Memory B cell (primary cell): Measurements from ENCODE around the gene CRYBG3.

Experiments used
- ATAC-seq: fragments of 150-1000 bp; cut with Tn5 transposase; 2 replicates; pipeline ENCODE4 v1.10.0; 2021; ENCODE audit warnings: low read depth, mild to moderate bottlenecking, moderate library complexity
- DNase-seq, 2 donors: peaks; one replicate each; pipeline ENCODE4 v3.0.0; 2022; ENCODE audit warnings: low spot score in 2 of 2
- H3K27ac Mint-ChIP-seq: one replicate; pipeline ENCODE4 v1.8.0; 2022; ENCODE audit warnings: mild to moderate bottlenecking, moderate library complexity, mixed read lengths
- H3K27me3 Mint-ChIP-seq: one replicate; pipeline ENCODE4 v1.8.0; 2022; ENCODE audit warnings: mixed read lengths
- H3K36me3 Mint-ChIP-seq: one replicate; pipeline ENCODE4 v1.8.0; 2022; ENCODE audit warnings: mild to moderate bottlenecking, mixed read lengths
- H3K4me1 Mint-ChIP-seq: one replicate; pipeline ENCODE4 v1.8.0; 2022; ENCODE audit warnings: mixed read lengths
- H3K4me3 Mint-ChIP-seq: one replicate; pipeline ENCODE4 v1.8.0; 2022; ENCODE audit warnings: mild to moderate bottlenecking, moderate library complexity, mixed read lengths
- H3K9me3 Mint-ChIP-seq: one replicate; pipeline ENCODE4 v1.8.0; 2022; ENCODE audit warnings: mixed read lengths

The CRYBG3 gene

GRCh38 chr3:97993526-97993925 is 171.7 kb downstream of the CRYBG3 start:
- H3K9me3 Mint-ChIP-seq: peaks cover 4% of the 10 kb centered on the region
- H3K4me1 Mint-ChIP-seq: peaks cover 2% of the 10 kb centered on the region
- peaks cover 1% of the 10 kb centered on the region for H3K36me3 Mint-ChIP-seq
- DNase-seq: no peak
- peaks cover 9% of the 10 kb centered on the region for H3K27me3 Mint-ChIP-seq
- ATAC-seq: no peak
- H3K27ac Mint-ChIP-seq: no peak overlapping the region
- no peak overlapping the region for H3K4me3 Mint-ChIP-seq

DNA sequence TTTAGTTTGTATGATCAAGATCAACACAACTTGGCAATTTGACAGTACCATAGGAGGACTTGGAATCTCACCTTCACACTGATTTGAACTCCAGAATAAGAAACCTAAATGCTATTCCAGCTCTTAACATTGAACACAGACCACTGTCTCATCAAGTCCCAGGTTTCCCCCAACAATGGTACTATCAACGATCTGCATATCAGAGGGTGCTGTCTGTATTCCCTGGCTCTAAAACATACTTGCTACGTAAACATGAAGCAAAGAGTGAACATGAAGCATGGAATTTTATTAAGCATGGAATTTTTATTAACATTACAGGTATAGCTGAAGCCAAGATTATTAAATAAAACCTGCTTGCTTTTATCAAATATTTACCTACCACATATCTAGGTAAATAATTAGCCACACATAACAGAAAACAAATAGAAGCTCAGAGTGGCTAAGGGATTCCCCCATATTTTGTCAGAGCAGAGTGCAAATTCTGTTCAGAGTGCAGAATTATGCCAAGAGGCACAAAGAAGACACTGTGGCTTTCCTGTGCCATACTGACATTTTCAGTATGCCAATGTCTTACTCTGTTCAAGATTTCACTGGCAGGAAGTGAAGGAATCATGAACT is 172.6 kb downstream of the CRYBG3 start:
- H3K27ac Mint-ChIP-seq: no peak overlapping the region
- no peak overlapping the region for H3K4me3 Mint-ChIP-seq
- H3K27me3 Mint-ChIP-seq: peaks cover 4% of the 10 kb centered on the region
- no peaks in the 10 kb centered on the region for H3K9me3 Mint-ChIP-seq
- H3K4me1 Mint-ChIP-seq: no peaks in the 10 kb centered on the region
- no peaks in the 10 kb centered on the region for H3K36me3 Mint-ChIP-seq
- no peak for DNase-seq
- ATAC-seq: no peak
